Thymus (tissue), 11 donors: ENCODE measurements around the gene PATJ. TPM values are rescaled to one million over a fixed set of nuclear protein-coding genes. Genes with fewer than 3 reads are reported as not detected.
"Not testable (repeated sequence)": the region's sequence is repeated elsewhere in the genome, so short reads cannot be mapped to it uniquely, and the experiment has no call there.

Experiments used
- DNase-seq, 9 donors: peaks; one replicate each; pipeline ENCODE4 v3.0.0-alpha.2; 2013; ENCODE audit warnings: low spot score in 9 of 9, low read depth in 6 of 9, missing footprints in 1 of 9
- H3K27ac ChIP-seq, 2 donors: one replicate each; pipeline ENCODE4 v1.5.1; 2013; ENCODE audit warnings: control low read depth in 1 of 2, low read depth in 1 of 2, low read length in 1 of 2, mild to moderate bottlenecking in 1 of 2, moderate library complexity in 1 of 2
- H3K27me3 ChIP-seq, 2 donors: one replicate each; pipeline ENCODE4 v1.5.1; 2013; ENCODE audit warnings: low read length in 1 of 2; ENCODE audit not compliant: control insufficient read depth in 2 of 2, insufficient read depth in 1 of 2
- H3K36me3 ChIP-seq, 2 donors: one replicate each; pipeline ENCODE4 v1.5.1; 2013; ENCODE audit warnings: low read length in 1 of 2, mild to moderate bottlenecking in 1 of 2, moderate library complexity in 1 of 2; ENCODE audit not compliant: control insufficient read depth in 2 of 2, insufficient read depth in 2 of 2
- H3K4me1 ChIP-seq, 2 donors: one replicate each; pipeline ENCODE4 v1.5.1; 2013; ENCODE audit warnings: low read length in 2 of 2; ENCODE audit not compliant: control insufficient read depth in 2 of 2, insufficient read depth in 2 of 2
- H3K4me3 ChIP-seq, 2 donors: one replicate each; pipeline ENCODE4 v1.5.1; 2013; ENCODE audit warnings: low read length in 2 of 2, control low read depth in 1 of 2, mild to moderate bottlenecking in 1 of 2
- H3K9me3 ChIP-seq, 2 donors: one replicate each; pipeline ENCODE4 v1.5.1; 2013; ENCODE audit warnings: low read length in 1 of 2, mild to moderate bottlenecking in 1 of 2; ENCODE audit not compliant: control insufficient read depth in 2 of 2, insufficient read depth in 1 of 2
- WGBS: extraction: QIAGEN DNeasy Blood & Tissue Kit; methylation state at CpG from one replicate; pipeline ENCODE4 v1.1.7; 2013; 5-methylcytosine and 5-hydroxymethylcytosine counted together
- polyA plus RNA-seq: library from polyadenylated mRNA; stranded (reverse); fragments of 200-250 nt; gene quantifications from one replicate; pipeline ENCODE4 v1.2.3, GENCODE V29; 2013
- total RNA-seq: library from RNA; stranded (reverse); fragments of 120-200 nt; gene quantifications from one replicate; pipeline ENCODE4 v1.2.4, GENCODE V29; 2013
- donor health status: healthy.

Gene PATJ
- total and polyA plus RNA-seq, 2 donors, result 8.6 to 12.4 TPM

- Histone ChIP-seq H3K4me3 (no peak overlapping the region), H3K4me1 (peaks cover 10 to 26% of the 10 kb centered on the region in 2 donors), H3K9me3 (no peaks in the 10 kb centered on the region), H3K36me3 (no peaks in the 10 kb centered on the region), H3K27ac (no peak overlapping the region), H3K27me3 (no peaks in the 10 kb centered on the region)
- WGBS, result 96% methylated on average over 2 of the region's 2 CpGs
- DNase-seq, result no peak
These were observed 37.0 kb downstream of the PATJ start for GRCh38 chr1:61779231-61779630.

DNA sequence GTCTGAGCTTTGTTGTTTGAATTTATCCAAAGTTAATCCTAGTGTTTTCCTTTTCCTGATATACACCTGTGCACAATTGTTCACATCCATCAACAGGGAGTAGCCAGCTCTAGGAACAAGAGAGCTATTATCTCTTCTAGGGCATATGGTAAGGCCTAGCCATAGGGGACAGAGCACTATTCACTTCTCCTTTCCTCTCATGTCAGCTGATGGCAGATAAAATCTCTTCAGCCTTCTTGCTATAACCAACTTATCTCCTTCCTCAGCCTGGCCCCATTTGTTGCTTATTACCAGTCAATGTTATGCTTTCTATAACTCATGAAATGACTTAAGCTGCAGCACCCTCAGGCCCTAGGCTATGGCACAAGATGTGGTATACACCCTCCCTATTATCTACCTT is 38.9 kb downstream of the PATJ start:
- H3K36me3 ChIP-seq, result no peaks in the 10 kb centered on the region
- H3K27me3 ChIP-seq, result no peaks in the 10 kb centered on the region
- H3K4me3 ChIP-seq, result no peak overlapping the region
- H3K4me1 ChIP-seq, result peaks cover 10 to 23% of the 10 kb centered on the region in 2 donors
- no peaks in the 10 kb centered on the region for H3K9me3 ChIP-seq
- DNase-seq, result no peak
- H3K27ac ChIP-seq, result no peak overlapping the region

- peak; percentile 30 to 87 (median 61) for DNase-seq
- no peaks in the 10 kb centered on the region for H3K27me3 ChIP-seq
- no peaks in the 10 kb centered on the region for H3K36me3 ChIP-seq
- no peaks in the 10 kb centered on the region for H3K9me3 ChIP-seq
- H3K4me3 ChIP-seq, result no peak overlapping the region
- H3K27ac ChIP-seq, result no peak overlapping the region
- peaks cover 10 to 22% of the 10 kb centered on the region in 2 donors for H3K4me1 ChIP-seq
- 4% methylated on average over 4 of the region's 4 CpGs for WGBS
These were observed 40.5 kb downstream of the PATJ start for GRCh38 chr1:61782771-61783170.

DNA sequence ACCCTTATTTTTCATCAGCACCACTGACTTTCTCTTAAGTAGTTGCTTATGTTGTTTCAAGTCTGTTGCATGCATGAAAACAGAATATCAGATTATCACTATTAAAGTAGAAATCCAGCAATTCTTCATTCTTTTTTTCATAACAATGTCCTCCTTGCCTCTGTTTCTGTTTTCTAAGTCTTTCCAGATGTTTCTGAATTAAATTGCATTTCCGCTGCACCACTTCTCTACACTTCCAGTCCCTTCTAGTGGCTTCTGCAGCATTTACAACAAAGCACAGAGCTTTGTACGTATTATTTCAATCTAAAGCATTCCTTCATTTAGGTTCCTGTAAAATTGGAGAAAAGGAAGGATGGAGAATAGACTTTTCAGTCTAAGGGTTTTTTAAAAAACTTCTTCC is 42.4 kb downstream of the PATJ start:
- H3K4me3 ChIP-seq, result no peak overlapping the region
- no peaks in the 10 kb centered on the region for H3K36me3 ChIP-seq
- DNase-seq, result no peak
- H3K27me3 ChIP-seq, result no peaks in the 10 kb centered on the region
- peaks cover 10 to 22% of the 10 kb centered on the region in 2 donors for H3K4me1 ChIP-seq
- no peak overlapping the region for H3K27ac ChIP-seq
- no peaks in the 10 kb centered on the region for H3K9me3 ChIP-seq
- WGBS, result 97% methylated on average over 2 of the region's 2 CpGs

GRCh38 chr1:61790837-61791236 is 48.6 kb downstream of the PATJ start:
- Histone ChIP-seq H3K9me3 (no peaks in the 10 kb centered on the region), H3K36me3 (no peaks in the 10 kb centered on the region), H3K27me3 (no peaks in the 10 kb centered on the region), H3K4me1 (no peaks in the 10 kb centered on the region), H3K27ac (no peak overlapping the region), H3K4me3 (no peak overlapping the region)
- DNase-seq, result no peak
- WGBS, result 94% methylated on average over 3 of the region's 3 CpGs

- 96% methylated on average over 10 of the region's 10 CpGs for WGBS
- DNase-seq, result no peak
- H3K4me3 ChIP-seq, result no peak overlapping the region
- H3K4me1 ChIP-seq, result no peaks in the 10 kb centered on the region
- no peaks in the 10 kb centered on the region for H3K27me3 ChIP-seq
- H3K27ac ChIP-seq, result no peak overlapping the region
- H3K36me3 ChIP-seq, result no peaks in the 10 kb centered on the region
- no peaks in the 10 kb centered on the region for H3K9me3 ChIP-seq
These were observed 54.9 kb downstream of the PATJ start for GRCh38 chr1:61797045-61797755.

GRCh38 chr1:61801047-61801446 is 58.8 kb downstream of the PATJ start:
- WGBS, result 91% methylated on average over 1 of the region's 1 CpG
- not testable (repeated sequence) for H3K4me3 ChIP-seq

DNA sequence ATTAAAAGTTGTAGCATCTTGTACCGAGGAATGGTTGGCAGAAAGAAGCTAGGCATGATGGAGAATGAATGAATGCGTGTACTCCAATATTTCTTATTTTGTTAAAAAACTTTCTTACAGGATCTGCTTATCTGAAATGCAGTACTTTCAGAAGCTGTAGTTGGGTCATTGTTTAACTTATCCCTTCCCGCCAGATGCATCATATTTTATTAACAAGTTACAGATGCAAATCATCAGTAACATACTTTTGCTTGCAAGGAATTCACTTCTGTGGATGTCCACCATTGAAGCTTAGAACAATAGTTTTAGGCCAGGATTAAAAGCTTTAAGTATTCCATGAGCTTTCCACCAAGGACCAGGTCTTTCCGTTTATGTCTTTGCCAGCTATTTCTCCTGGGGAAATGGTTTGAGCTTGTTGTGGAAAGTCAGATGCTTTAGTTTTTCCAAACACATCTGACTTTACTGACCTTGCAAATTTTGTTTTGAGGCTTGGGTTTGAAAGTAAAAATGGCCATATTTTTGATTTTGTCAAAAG is 65.4 kb downstream of the PATJ start:
- Histone ChIP-seq H3K27ac (no peak overlapping the region), H3K4me3 (no peak overlapping the region), H3K36me3 (no peaks in the 10 kb centered on the region), H3K9me3 (no peaks in the 10 kb centered on the region), H3K27me3 (no peaks in the 10 kb centered on the region), H3K4me1 (no peaks in the 10 kb centered on the region)
- no peak for DNase-seq
- WGBS, result 98% methylated on average over 4 of the region's 4 CpGs

More at GRCh38 chr1:61801047-61801446, 58.8 kb downstream of the PATJ start:
- not testable (repeated sequence) for H3K9me3 ChIP-seq, H3K36me3 ChIP-seq, H3K4me1 ChIP-seq, DNase-seq, H3K27ac ChIP-seq, H3K27me3 ChIP-seq

DNA sequence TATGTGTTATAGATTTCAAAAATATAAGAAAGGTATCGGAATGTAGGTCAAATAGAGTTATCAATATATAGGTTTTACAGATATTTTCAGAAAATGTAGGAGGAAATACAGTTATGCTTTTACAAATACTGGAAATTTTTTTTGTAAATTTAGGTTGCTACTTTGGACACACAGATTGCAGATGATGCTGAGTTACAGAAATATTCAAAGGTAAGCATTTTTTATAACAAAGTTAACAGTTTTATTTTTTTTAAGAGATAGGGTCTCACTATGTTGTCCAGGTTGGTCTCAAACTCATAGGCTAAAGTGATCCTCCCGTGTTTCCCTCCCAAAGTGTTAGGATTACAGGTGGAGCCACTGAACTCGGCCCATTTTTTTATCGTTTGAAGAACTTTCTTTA is 66.0 kb downstream of the PATJ start:
- Histone ChIP-seq H3K9me3 (no peaks in the 10 kb centered on the region), H3K4me1 (no peaks in the 10 kb centered on the region), H3K27ac (no peak overlapping the region), H3K27me3 (no peaks in the 10 kb centered on the region), H3K36me3 (no peaks in the 10 kb centered on the region), H3K4me3 (no peak overlapping the region)
- no peak for DNase-seq
- WGBS, result 98% methylated on average over 4 of the region's 4 CpGs
